Measurements from ENCODE around the gene ABCG8. TPM values are rescaled to one million over a fixed set of nuclear protein-coding genes. Genes with fewer than 3 reads are reported as not detected.

The ABCG8 gene
- total RNA-seq, 1 experiment from 2014 or later = not detected

- Mint-ChIP-seq H3K9me3 (ENCODE audit: unreplicated experiment) (no peaks in the 10 kb centered on the region), H3K27ac (ENCODE audit: unreplicated experiment) (no peak overlapping the region), H3K36me3 (ENCODE audit: insufficient read depth, unreplicated experiment) (peaks cover 81% of the 10 kb centered on the region), H3K27me3 (ENCODE audit: insufficient read depth, unreplicated experiment) (no peaks in the 10 kb centered on the region), H3K4me3 (ENCODE audit: unreplicated experiment) (no peak overlapping the region), H3K4me1 (ENCODE audit: low read depth, unreplicated experiment) (no peaks in the 10 kb centered on the region)
- POLR2A ChIA-PET = no interaction called here
- Histone ChIP-seq H3K27me3 (replicated peaks; ENCODE audit: control insufficient read depth, insufficient read depth, low read length) (no peaks in the 10 kb centered on the region), H3K4me3 (ENCODE audit: low read depth, low read length) (no peak overlapping the region), H3K4me1 (no peaks in the 10 kb centered on the region), H3K36me3 (ENCODE audit: control insufficient read depth, insufficient read depth, low read length) (peaks cover 1% of the 10 kb centered on the region), H3K9me3 (no peaks in the 10 kb centered on the region)
- CTCF ChIA-PET = no interaction called here
- TF ChIP-seq CTCF (IDR thresholded peaks at IDR 0.05; ENCODE audit: insufficient read depth in 1 of 2, low read depth in 1 of 2, low read length in 1 of 2, severe bottlenecking in 1 of 2, unreplicated experiment in 1 of 2) = no peak
- BruUV-seq (replicated peaks) = no TSS peak
- no peak for DNase-seq
- intact Hi-C loops (cut with micrococcal nuclease; ENCODE audit: unreplicated experiment) = loop anchor here (2.0 kb wide), 1 partner anchor 21 kb away; no protein-coding TSS in a partner anchor
Observed at GRCh38 chr2:43899589-43899988, 60.8 kb downstream of the ABCG8 start.

- Histone ChIP-seq H3K4me3 (ENCODE audit: low read depth, low read length) (no peak overlapping the region), H3K27me3 (replicated peaks; ENCODE audit: control insufficient read depth, insufficient read depth, low read length) (no peaks in the 10 kb centered on the region), H3K9me3 (no peaks in the 10 kb centered on the region), H3K4me1 (no peaks in the 10 kb centered on the region), H3K36me3 (ENCODE audit: control insufficient read depth, insufficient read depth, low read length) (no peaks in the 10 kb centered on the region)
- Mint-ChIP-seq H3K27ac (ENCODE audit: unreplicated experiment) (no peak overlapping the region), H3K36me3 (ENCODE audit: insufficient read depth, unreplicated experiment) (peaks cover 92% of the 10 kb centered on the region), H3K9me3 (ENCODE audit: unreplicated experiment) (no peaks in the 10 kb centered on the region), H3K4me1 (ENCODE audit: low read depth, unreplicated experiment) (no peaks in the 10 kb centered on the region), H3K27me3 (ENCODE audit: insufficient read depth, unreplicated experiment) (no peaks in the 10 kb centered on the region), H3K4me3 (ENCODE audit: unreplicated experiment) (no peak overlapping the region)
- CTCF ChIA-PET = no interaction called here
- no TSS peak for BruUV-seq (replicated peaks)
- POLR2A ChIA-PET = no interaction called here
- no peak for TF ChIP-seq CTCF (IDR thresholded peaks at IDR 0.05; ENCODE audit: insufficient read depth in 1 of 2, low read depth in 1 of 2, low read length in 1 of 2, severe bottlenecking in 1 of 2, unreplicated experiment in 1 of 2)
- intact Hi-C loops (cut with micrococcal nuclease; ENCODE audit: unreplicated experiment) = no loop called here
- no peak for DNase-seq
Observed at GRCh38 chr2:43905371-43905803, 66.6 kb downstream of the ABCG8 start.

- TF ChIP-seq CTCF (IDR thresholded peaks at IDR 0.05; ENCODE audit: insufficient read depth in 1 of 2, low read depth in 1 of 2, low read length in 1 of 2, severe bottlenecking in 1 of 2, unreplicated experiment in 1 of 2) = no peak
- ChIA-PET POLR2A (no interaction called here), CTCF (interaction anchor here (0.6 kb wide), 1 partner anchor 85 kb away, joined by 4 read pairs; no protein-coding TSS in a partner anchor)
- H3K36me3 ChIP-seq (ENCODE audit: control insufficient read depth, insufficient read depth, low read length) = no peaks in the 10 kb centered on the region
- DNase-seq = no peak
- H3K4me1 ChIP-seq = no peaks in the 10 kb centered on the region
- no TSS peak for BruUV-seq (replicated peaks)
- H3K4me1 Mint-ChIP-seq (ENCODE audit: low read depth, unreplicated experiment) = no peaks in the 10 kb centered on the region
- H3K27me3 Mint-ChIP-seq (ENCODE audit: insufficient read depth, unreplicated experiment) = no peaks in the 10 kb centered on the region
- peaks cover 90% of the 10 kb centered on the region for H3K36me3 Mint-ChIP-seq (ENCODE audit: insufficient read depth, unreplicated experiment)
- H3K9me3 Mint-ChIP-seq (ENCODE audit: unreplicated experiment) = no peaks in the 10 kb centered on the region
- no peak overlapping the region for H3K4me3 Mint-ChIP-seq (ENCODE audit: unreplicated experiment)
- H3K27ac Mint-ChIP-seq (ENCODE audit: unreplicated experiment) = no peak overlapping the region
- intact Hi-C loops (cut with micrococcal nuclease; ENCODE audit: unreplicated experiment) = no loop called here
- no peaks in the 10 kb centered on the region for H3K27me3 ChIP-seq (replicated peaks; ENCODE audit: control insufficient read depth, insufficient read depth, low read length)
- no peaks in the 10 kb centered on the region for H3K9me3 ChIP-seq
- no peak overlapping the region for H3K4me3 ChIP-seq (ENCODE audit: low read depth, low read length)
Observed at GRCh38 chr2:43905871-43906270, 67.1 kb downstream of the ABCG8 start.
